ENCODE measurements around the gene SAPCD2. TPM values are rescaled to one million over a fixed set of nuclear protein-coding genes. Genes with fewer than 3 reads are reported as not detected.

SAPCD2 gene
- total RNA-seq, 1 experiment from 2014 or later, result 57.5 TPM

DNA sequence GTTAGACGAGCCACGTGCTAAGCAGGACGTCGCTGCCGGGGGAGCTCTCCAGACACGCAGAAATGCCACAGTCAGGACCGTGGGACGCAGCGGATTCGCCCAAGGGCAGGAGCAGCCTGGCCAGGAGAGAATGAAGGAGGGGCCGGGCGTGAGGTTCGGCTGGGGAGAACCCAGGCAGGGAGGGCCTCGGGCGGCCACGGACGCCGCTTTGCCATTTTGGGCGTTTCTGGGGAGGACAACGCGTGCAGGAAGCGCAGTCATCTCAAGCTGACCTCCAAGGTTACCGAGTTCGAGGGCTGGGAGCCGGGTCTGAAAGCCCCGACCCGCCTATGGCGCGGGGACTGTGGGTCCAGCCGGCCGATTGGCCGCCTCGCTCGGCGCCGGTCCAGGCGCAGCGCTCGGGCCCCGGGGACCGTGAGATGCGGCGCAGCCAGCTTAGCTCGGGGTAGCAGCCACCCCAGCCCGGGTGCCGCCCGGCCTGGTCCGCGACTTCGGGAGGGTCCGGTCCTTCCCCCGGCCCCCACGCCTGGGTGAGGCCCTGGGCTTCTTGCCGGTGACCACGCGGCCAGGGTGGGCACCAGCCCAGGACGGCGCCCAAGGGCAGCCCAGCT is 15.7 kb upstream of the SAPCD2 start:
- H3K36me3 Mint-ChIP-seq (ENCODE audit: insufficient read depth, unreplicated experiment), result peaks cover 22% of the 10 kb centered on the region
- Histone ChIP-seq H3K4me1 (peaks cover 7% of the 10 kb centered on the region), H3K36me3 (ENCODE audit: control insufficient read depth, insufficient read depth, low read length) (no peaks in the 10 kb centered on the region; the same call in 1 of the 2 replicates), H3K27me3 (replicated peaks; ENCODE audit: control insufficient read depth, insufficient read depth, low read length) (no peaks in the 10 kb centered on the region), H3K9me3 (no peaks in the 10 kb centered on the region), H3K4me3 (ENCODE audit: low read depth, low read length) (peak overlapping the region; percentile 75)
- no TSS peak for BruUV-seq (replicated peaks)
- DNase-seq, result peak; percentile 69 to 79
- TF ChIP-seq, protein P1, sequence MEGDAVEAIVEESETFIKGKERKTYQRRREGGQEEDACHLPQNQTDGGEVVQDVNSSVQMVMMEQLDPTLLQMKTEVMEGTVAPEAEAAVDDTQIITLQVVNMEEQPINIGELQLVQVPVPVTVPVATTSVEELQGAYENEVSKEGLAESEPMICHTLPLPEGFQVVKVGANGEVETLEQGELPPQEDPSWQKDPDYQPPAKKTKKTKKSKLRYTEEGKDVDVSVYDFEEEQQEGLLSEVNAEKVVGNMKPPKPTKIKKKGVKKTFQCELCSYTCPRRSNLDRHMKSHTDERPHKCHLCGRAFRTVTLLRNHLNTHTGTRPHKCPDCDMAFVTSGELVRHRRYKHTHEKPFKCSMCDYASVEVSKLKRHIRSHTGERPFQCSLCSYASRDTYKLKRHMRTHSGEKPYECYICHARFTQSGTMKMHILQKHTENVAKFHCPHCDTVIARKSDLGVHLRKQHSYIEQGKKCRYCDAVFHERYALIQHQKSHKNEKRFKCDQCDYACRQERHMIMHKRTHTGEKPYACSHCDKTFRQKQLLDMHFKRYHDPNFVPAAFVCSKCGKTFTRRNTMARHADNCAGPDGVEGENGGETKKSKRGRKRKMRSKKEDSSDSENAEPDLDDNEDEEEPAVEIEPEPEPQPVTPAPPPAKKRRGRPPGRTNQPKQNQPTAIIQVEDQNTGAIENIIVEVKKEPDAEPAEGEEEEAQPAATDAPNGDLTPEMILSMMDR (IDR thresholded peaks at IDR 0.05; ENCODE audit: insufficient read depth in 1 of 2, low read depth in 1 of 2, low read length in 1 of 2, severe bottlenecking in 1 of 2, unreplicated experiment in 1 of 2), result no peak
- peaks cover 15% of the 10 kb centered on the region for H3K4me1 Mint-ChIP-seq (ENCODE audit: low read depth, unreplicated experiment)
- H3K27me3 Mint-ChIP-seq (ENCODE audit: insufficient read depth, unreplicated experiment), result no peaks in the 10 kb centered on the region
- no peaks in the 10 kb centered on the region for H3K9me3 Mint-ChIP-seq (ENCODE audit: unreplicated experiment)
- CTCF ChIA-PET, result interaction anchor here (0.6 to 2.9 kb wide), 18 partner anchors 10 to 324 kb away, joined by 3 to 42 read pairs (median 6); partner anchors contain the start of genes AJM1, NPDC1 and SAPCD2
- H3K4me3 Mint-ChIP-seq (ENCODE audit: unreplicated experiment), result peak overlapping the region; percentile 100
- peak overlapping the region; percentile 100 for H3K27ac Mint-ChIP-seq (ENCODE audit: unreplicated experiment)
- intact Hi-C loops (cut with micrococcal nuclease; ENCODE audit: unreplicated experiment), result loop anchor here (1.0 kb wide), 1 partner anchor 16 kb away; the partner anchor contains the start of gene SAPCD2
- POLR2A ChIA-PET, result interaction anchor here (0.6 to 1.8 kb wide), 15 partner anchors 14 to 393 kb away, joined by 3 to 24 read pairs (median 5); partner anchors contain the start of genes NRARP, PAXX, RABL6 and SAPCD2

DNA sequence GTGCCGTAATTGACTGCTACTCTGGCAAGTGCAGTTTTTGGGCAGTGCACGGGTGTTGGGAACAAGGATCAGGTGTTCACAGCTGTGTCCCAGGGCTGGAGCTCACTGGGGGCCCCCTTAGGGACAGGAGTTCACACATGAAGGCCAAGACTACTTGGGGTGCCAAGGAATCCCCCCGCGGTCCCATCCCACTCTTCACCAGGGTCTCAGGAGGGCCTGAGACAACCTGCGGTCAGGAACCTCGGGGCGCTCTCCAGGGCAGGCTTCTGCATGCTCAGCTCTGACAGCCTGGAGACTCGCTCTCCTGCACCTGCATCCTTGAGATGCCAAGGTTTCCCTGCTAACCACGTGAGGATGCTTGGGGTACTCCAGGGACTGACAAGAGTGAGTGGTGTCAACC is 14.2 kb upstream of the SAPCD2 start:
- Mint-ChIP-seq H3K27ac (ENCODE audit: unreplicated experiment) (no peak overlapping the region), H3K36me3 (ENCODE audit: insufficient read depth, unreplicated experiment) (peaks cover 25% of the 10 kb centered on the region), H3K4me3 (ENCODE audit: unreplicated experiment) (no peak overlapping the region), H3K9me3 (ENCODE audit: unreplicated experiment) (no peaks in the 10 kb centered on the region), H3K4me1 (ENCODE audit: low read depth, unreplicated experiment) (peaks cover 15% of the 10 kb centered on the region), H3K27me3 (ENCODE audit: insufficient read depth, unreplicated experiment) (no peaks in the 10 kb centered on the region)
- Histone ChIP-seq H3K9me3 (no peaks in the 10 kb centered on the region), H3K27me3 (replicated peaks; ENCODE audit: control insufficient read depth, insufficient read depth, low read length) (no peaks in the 10 kb centered on the region), H3K36me3 (ENCODE audit: control insufficient read depth, insufficient read depth, low read length) (peaks cover 1% of the 10 kb centered on the region), H3K4me3 (ENCODE audit: low read depth, low read length) (no peak overlapping the region), H3K4me1 (peaks cover 7% of the 10 kb centered on the region)
- ChIA-PET CTCF (interaction anchor here (0.6 to 2.9 kb wide), 2 partner anchors 17 to 659 kb away, joined by 3 to 42 read pairs; no protein-coding TSS in a partner anchor), POLR2A (interaction anchor here (0.6 kb wide), 1 partner anchor 542 kb away, joined by 4 read pairs; no protein-coding TSS in a partner anchor)
- intact Hi-C loops (cut with micrococcal nuclease; ENCODE audit: unreplicated experiment), result no loop called here
- BruUV-seq (replicated peaks), result no TSS peak
- no peak for DNase-seq
- TF ChIP-seq, protein P1 (IDR thresholded peaks at IDR 0.05; ENCODE audit: insufficient read depth in 1 of 2, low read depth in 1 of 2, low read length in 1 of 2, severe bottlenecking in 1 of 2, unreplicated experiment in 1 of 2), result no peak

DNA sequence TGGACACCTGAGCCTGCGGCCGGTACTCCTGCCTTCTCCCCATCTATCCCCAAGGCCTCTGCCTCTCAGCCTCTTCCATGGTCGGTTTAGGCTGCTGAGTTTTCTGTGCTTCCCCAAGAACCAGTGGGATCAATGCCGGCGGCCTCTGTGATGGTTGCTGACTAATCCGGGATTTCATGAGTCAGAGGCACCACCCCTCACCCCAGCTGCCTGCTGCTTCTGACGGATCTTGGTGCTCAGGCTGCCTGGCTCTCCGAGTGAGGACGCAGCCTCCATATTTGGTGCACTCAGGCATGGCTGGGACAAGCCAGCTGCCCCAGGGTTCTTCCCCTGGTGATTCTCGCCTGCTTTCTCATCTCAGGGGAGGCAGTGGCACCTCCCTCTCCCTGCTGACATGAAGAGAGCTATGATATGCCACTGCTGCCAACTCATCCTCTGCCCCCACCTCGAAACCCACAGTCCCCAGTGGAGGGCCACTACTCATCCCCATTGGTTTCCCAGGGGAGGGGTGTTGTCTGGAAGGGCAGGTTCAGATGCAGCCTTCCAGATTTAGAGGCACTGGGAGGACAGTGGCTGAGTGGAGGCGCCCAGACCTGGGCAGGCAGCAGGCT is 13.1 kb upstream of the SAPCD2 start:
- Mint-ChIP-seq H3K27ac (ENCODE audit: unreplicated experiment) (no peak overlapping the region), H3K9me3 (ENCODE audit: unreplicated experiment) (no peaks in the 10 kb centered on the region), H3K27me3 (ENCODE audit: insufficient read depth, unreplicated experiment) (no peaks in the 10 kb centered on the region), H3K4me3 (ENCODE audit: unreplicated experiment) (no peak overlapping the region), H3K36me3 (ENCODE audit: insufficient read depth, unreplicated experiment) (peaks cover 19% of the 10 kb centered on the region), H3K4me1 (ENCODE audit: low read depth, unreplicated experiment) (peaks cover 15% of the 10 kb centered on the region)
- no TSS peak for BruUV-seq (replicated peaks)
- H3K4me1 ChIP-seq, result peaks cover 8% of the 10 kb centered on the region
- POLR2A ChIA-PET, result no interaction called here
- no peaks in the 10 kb centered on the region for H3K27me3 ChIP-seq (replicated peaks; ENCODE audit: control insufficient read depth, insufficient read depth, low read length)
- no peak overlapping the region for H3K4me3 ChIP-seq (ENCODE audit: low read depth, low read length)
- no peaks in the 10 kb centered on the region for H3K9me3 ChIP-seq
- TF ChIP-seq, protein P1 (IDR thresholded peaks at IDR 0.05; ENCODE audit: insufficient read depth in 1 of 2, low read depth in 1 of 2, low read length in 1 of 2, severe bottlenecking in 1 of 2, unreplicated experiment in 1 of 2), result no peak
- DNase-seq, result no peak
- CTCF ChIA-PET, result no interaction called here
- H3K36me3 ChIP-seq (ENCODE audit: control insufficient read depth, insufficient read depth, low read length), result peaks cover 1% of the 10 kb centered on the region
- intact Hi-C loops (cut with micrococcal nuclease; ENCODE audit: unreplicated experiment), result no loop called here

All from Caco-2 (cell line).